Stimulated activated CD8-positive, alpha-beta memory T cell treated with anti-CD3 and anti-CD28 coated beads, Interleukin-7, amount 100 ng/mL, for 24 hours (primary cell): ENCODE results near the gene SMYD3.

Experiments
- DNase-seq: peaks from one replicate; pipeline ENCODE4 v3.0.0-alpha.2; 2020; ENCODE audit warnings: low read depth

The SMYD3 gene

DNA sequence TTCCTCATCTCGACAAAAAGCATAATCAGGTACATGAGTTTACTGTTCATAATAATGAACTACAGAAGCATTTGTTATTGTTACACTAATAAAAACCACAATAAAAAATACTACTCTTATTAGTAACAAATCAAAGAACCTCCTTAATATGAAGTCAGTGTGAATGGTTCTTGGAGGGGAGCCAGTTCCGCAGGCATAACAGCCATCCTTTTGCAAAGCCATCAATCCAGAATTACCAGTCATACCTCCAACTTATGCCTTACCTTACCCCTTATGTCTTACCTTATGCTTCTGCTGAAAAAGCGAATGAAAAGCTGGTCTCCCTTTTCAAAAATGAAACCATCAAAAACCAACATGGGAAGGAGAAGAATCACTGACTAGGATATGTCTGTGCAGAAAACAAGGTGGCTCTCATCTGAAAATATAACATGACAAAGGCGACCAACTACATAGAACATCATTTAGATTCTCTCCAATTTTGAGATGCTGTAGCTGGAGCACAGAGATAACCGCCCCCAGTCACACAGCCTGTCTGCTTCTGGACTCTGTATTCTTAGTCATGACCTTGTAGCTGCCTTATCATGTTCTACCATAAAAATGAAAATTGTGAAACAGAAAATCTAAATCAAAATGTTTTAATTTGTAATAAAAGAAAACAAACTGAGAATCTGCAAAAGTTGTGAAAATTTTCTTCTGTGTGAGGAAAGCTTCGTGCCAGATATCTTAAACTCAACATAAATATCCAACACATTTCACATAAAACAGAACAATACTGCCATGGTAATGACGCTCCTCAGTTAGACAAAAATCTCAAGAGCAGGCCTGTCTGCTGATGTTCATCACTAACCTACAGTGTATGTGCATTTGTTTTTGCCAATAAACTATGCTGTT is 438.2 kb downstream of the SMYD3 start:
- DNase-seq: no peak

DNA sequence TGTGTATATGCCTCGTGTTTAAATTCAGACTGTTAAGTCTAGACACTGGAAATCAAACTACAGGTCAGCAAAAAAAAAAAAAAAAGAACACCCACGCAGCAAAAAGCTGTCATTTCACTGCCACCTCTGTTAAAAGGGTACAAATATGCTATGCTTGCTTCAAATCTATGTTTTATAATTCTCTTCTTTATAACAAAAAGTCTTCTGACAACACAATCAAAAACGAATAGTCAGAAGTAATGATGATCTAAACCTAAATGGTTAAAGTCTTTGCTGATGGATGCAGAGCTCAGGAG is 438.9 kb downstream of the SMYD3 start:
- no peak for DNase-seq

DNA sequence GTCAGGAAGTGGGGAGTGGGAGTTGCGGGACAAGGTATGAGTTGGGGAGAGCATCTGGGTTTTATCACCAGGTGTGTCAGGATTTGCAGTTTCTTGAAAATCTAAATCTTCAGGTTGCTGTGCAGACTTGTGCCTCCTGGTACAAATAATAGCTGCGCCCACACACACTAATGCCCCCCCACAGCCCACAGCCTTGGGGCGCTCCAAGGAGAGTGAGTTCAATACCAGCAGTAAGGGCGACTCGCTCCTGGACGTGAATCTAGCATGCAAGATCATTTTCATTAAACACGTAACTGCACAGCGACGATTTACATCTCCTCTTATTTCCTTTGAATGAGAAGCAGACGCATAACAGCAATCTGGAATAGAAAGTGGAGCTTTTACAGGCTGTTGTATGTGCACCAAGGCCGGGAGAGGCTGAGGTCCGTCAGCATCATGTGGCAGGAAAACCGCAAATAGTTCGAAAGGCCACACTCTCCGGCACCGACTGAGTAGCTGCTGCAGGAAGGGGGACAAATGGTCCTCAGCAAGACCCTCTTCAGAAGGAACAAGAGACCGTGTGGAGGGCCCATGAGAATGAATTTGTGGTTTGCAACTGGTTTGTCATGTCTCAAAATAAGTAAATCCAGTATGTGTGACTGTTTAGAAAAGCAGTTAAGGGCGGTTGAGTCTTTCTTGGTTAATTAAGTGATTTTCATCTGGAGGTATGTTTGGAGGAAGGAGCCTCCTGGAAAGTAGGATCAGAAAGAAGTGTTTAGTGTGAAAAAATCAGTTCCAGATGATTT is 439.5 kb downstream of the SMYD3 start:
- DNase-seq: no peak

DNA sequence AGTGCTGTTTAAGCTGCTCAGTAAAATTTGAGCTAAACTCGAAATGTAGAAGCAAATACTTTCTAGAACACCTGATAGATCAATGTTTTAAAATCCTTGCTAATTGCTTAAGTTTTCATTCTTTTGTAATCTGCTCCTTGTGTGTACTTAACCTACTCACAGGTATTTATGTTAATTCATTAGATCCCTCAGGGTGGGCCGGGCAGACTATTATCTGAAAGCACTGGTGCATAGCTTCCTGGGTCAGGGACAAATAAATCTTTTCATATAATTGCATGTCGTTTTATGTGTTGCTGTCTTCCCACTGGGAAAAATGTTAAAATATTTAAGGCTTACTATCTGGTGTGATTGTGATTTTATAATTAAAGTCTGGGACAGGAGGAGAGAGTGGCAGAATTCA is 440.5 kb downstream of the SMYD3 start:
- DNase-seq: no peak

DNA sequence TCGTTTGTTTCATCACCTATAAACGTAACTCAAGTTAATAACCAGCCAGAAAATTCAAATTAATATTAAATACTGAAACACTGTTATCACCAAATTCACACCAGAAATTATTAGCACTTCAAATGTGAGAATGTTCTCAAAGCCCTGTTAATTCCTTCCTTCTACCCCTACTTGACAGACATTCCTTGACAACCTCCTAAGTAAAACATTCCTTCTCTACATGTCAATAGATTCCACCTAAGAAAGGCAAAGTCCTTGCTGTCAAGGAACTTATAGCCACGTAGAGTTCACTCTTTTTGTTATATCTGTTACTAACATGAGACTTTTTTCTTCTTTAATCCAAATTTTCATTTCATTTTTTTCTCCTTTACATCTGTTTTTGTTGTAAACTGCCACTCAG is 441.5 kb downstream of the SMYD3 start:
- DNase-seq: no peak

DNA sequence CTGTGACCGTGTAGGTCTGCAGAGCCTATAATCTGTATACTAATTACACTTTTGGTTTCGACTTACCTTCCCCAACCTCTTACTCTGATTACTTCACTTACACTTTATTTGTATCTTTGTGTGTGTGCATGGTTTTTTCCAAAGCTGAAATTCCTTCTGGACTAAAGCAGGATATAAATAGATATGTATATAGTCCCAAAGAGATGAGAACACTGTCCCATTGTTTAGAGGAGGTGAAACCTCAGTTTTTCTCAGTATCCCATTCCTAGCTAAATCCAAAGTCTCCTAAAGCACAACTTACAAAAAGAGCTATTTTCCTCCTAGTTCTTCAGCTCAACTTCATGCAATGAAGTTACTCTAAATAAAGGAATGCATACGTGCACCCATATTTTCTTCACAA is 442.2 kb downstream of the SMYD3 start:
- DNase-seq: no peak

DNA sequence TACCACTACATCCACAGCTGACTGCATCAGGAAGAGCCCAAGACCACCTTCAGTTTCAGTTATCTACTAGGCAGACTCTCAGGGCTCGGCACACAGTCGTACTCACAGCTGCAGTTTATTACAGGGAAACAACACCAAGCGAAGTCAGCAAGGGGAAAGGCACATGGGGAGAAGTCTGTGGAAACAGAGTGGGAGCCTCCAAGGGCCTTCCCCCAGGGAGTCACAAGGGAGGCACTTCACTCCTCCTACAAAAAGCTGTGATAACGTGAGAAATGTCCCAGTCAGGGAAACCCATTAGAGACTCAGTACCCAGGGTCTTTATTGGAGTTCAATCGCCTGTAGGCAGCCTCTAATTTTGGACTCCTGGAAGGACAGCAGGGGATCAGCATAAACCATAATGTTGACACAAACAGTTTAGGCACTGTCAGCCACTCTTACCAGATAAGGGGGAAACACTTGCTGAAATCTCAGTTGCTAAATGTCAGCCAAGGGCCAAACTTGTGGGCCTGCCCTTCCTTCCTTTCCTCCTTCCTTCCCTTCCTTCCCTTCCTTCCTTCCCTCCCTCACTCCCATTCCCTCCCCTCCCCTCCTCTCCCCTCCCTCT is 444.0 kb downstream of the SMYD3 start:
- no peak for DNase-seq

DNA sequence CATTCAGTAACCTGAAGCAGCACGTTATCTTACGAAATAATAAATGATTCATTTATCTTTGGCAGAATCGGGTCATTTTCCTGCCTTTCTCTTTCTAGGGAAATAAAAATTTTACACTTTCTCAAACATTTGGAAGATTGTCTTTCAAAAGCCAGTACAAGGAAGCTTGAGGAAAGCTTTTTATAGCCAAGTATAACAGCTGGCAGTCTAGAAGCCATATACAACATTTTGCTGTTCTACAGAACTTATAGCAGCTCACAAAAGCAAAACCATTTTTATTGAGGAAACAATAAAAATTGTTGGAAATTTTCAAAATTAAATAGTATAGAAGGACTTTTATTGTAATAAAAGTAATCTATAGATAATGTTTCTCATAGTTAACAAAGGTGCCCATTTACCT is 448.6 kb downstream of the SMYD3 start:
- DNase-seq: no peak

DNA sequence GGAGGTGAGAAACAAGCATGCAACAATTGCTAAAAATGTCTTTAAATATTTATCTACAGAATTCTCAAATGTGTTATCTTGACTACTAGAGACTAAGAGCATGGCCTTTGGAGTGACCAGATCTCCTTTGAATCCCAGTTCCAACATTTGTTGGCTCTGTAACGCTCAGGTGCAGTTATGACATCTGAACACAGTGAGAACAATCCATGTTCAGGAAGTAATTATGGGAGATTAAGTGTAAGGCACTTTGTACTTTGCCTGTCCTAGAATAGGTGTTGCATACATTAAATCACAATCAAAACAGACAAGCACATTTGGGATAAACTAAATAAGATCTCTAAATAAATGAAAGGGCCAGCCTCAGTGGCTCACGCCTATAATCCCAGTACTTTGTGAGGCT is 454.5 kb downstream of the SMYD3 start:
- no peak for DNase-seq

DNA sequence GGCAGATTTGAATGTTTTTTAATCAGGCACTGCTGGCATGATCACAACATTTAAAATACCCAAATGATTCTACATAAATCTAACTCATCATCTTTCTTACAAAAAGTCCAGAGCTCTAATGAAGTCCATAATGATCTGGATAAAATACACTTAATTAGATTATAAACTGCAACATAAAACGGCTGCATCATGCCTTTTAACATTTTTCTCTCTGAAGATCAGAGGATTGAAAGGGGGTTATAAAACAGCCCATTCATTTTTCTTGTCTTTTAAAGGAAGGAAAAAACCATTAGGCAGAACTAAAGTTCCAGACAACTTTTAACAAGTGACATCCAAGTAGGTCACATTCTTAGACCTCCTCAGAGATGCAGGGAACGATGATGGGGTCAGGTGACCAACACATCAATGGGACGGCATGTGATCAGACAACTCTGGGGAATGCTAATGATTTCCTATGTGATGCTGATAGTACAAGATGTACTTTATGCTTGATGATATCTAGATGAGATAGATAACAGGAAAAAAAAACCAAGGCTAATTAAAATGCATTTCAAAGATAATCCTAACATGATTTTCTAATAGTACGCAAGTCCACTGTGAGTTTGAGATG is 455.1 kb downstream of the SMYD3 start:
- DNase-seq: no peak

DNA sequence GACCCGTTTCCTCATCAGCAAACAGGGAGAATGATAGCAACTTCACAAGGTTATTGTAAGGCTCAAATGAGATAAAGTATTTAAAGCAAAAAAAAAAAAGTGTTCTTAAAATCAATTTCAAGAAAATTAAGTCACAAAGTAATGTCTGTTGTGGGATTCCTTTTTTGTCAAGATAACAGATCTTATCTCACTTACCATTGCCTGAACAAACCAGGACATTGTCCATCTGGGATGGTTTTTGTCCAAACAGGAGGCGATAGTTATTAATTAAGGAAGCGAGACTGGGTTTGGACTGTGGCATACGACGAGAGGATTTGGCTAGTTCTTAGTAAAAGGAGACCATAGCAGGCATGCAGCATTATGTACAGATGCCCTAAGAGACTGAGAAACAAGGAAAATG is 458.4 kb downstream of the SMYD3 start:
- no peak for DNase-seq

DNA sequence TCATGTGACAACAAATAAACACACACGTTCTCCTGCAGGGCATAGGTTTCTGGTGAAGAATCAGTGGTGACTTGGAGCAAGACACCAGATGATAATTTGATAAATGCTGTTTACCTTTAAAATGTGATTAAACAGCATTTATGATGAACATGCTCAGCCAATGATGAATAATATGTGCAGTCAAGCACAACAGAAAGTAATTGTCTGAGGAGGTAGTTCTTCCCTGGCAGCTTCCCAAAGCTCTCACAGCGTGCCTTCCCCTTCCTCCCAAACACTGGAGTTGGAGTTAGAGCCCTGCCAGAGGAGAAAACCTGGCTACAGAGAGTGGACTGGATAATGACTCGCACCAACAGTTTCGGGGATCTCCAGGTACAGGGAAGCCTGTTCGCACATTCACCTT is 463.5 kb downstream of the SMYD3 start:
- DNase-seq: no peak

DNA sequence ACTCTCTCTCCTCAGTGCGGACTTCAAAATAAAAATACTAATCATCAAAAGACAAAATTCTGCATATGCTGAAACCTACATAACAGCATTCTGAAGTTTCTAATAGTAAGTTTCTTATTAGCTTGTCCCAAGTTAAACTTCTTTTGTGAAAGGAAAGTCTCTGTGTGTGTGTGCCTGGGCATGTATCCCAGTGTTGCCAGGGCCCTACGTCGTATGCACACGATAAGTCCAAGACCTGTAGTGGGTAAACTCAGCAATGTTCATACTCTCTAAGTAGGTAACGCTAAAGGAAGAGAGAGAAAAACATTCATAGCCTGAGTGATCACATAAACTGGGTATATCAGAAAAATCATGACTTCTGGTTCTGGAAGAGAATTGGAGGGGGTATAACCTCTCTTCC is 465.7 kb downstream of the SMYD3 start:
- no peak for DNase-seq

DNA sequence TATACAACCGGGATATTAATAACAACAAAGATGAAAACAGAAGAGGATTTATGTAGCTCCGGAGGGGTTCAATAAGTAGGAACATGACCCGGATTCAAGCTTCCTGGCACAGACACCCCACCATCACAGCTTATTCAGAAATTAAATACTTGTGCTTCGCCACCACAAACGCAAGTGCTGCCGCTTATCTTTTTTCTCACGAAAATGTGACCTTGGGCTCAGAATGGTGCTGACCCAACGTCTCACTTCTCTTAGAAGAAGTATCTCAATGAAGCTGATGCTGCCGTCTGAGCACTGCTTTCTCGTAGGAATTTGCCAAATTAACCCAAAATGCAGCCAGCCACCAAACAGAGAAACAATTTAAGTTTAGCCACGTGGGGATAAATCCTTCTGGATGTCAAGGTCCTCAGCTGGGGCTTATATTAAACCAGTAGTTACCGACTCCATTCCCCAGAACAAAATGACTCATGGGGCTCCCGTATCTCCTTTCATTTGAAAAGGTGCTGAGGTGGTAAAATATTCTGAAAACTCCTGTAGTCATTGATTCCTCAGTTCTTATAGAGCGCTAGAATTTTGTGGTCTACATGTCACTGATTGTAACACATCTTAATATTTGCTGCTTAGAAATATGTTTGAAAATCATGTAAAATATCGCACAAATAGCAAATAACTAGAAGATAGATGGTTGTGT is 466.7 kb downstream of the SMYD3 start:
- no peak for DNase-seq

DNA sequence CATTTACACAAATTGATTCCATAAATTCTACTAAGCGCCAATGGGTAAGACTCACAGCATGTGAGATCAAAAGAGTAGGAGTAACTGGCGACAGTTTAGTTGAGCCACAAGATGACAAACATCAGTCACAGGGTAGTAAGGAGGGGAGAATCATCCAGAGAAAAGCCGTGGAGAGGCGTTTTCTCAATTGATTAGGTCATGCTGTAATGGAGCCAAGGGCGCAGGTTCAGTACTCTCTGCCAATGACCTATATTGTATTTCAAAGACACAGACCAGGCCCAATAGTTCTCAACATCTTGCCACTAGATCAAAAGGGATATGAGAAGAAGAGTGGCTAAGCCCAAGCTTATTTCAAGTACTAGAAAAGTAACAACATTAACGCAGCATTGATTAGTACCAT is 467.5 kb downstream of the SMYD3 start:
- no peak for DNase-seq

DNA sequence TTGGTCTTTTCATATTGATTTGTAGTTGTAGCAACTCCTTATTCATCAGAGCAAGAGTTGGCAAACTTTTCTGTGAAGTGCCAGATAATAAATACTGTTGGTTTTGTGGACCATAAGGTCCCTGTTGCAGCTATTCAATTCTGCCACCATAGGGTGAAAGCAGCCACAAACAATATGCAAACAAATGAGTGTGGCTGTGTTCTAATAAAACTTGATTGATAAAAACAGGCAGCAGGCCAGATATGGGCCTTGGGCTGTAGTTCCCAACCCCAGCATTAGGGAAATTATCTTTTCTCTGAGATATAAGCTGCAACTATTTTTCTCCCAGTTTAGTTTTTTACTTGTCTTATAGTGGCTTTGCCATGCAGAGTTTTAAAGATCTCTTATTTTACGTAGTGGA is 469.2 kb downstream of the SMYD3 start:
- no peak for DNase-seq

DNA sequence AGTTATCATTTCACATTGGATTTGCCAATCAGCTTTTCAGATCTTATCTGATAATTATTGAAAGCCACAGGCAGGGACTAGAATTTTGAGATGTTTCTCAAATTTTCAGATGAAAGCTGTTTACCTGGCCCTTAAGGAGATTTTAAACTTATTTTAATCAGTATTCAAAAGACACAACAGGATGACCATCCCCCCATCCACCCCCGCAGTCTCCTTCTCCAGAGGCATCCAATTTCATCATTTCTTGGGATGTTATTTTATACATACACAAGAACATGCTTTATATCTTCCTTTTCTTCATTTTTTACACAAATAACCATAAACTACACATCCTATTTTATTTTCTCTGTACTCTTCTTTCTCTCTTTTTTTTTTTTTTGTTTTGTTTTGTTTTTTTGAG is 470.9 kb downstream of the SMYD3 start:
- DNase-seq: no peak

DNA sequence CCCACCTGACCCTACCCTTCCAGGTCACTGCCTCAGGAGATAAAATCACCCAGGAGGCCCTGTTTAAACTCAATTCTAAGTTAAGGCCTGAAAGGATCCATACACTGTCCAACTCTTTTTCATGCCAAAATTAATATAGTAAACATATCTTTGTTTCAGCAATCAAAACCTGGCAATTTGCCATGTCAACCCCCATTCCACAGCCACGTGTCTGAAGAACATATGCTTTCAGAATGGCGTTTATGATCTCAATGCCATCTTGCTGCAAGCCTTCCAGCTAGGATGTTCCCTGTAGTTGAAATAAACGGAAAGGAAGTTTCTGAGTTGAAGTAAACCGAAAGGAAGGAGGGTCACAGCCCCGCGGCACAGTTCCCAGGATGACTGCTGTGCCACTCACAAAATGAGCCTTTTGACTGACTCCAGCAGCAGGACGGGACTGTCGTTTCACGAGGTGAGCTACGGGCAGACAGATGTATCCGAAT is 472.0 kb downstream of the SMYD3 start:
- no peak for DNase-seq

DNA sequence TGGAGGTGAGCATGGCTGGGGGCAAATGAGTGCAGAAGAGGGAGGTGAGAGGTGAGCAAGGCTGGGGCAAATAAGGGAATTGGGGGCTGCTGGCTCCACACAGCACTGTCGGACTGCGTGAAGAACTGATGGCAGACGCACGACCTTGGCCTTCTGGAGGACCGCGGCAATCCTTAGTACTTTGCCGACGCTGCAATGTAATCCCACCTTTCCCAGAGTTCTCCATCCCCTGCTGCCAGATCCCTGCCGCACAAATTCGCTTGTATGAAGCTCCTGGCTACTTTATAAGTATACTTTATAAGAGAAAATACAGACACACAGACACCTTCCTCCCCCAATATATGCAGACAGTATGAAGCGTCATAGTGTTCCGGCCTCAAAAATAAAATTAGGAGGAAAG is 472.4 kb downstream of the SMYD3 start:
- DNase-seq: no peak

DNA sequence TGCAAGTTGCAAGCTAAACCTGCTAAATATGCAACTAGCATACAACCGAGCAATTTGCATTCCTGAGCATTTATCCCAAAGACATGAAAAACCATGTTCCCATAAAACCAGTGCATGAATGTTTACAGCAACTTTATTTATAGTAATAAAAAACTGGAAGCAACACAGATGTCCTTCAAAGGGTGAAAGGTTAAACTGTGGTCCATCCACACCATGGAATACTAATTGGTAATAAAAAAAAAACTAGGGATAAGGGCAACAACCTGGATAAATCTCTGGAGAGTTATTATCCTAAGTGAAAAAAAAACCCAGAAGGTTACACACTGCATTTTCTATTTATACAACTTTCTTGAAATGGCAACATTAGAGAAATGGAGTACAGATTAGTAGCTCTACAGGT is 474.1 kb downstream of the SMYD3 start:
- no peak for DNase-seq

DNA sequence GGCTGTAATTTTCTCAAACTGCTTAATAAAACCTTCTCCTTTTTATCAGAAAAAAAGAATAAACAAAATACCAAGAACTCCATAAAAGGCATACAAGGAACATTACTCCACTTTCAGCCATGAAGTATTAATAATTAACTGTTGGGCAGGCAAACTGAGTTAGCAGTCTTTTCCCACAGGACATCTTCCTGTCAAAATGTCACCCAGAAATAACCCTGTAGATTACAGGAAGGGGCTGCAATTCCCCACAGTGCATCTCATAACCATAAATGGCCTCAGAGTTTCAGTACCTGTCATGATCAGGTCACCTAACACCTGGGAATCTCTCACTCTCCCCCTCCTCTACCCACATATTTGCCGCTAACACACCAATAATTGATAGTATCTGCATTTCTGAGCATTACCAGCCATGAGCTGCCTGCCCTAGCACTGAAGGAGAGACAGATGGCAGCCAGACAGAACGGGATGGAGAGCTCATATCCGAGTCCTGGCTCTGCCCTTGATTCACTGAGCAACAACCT is 475.0 kb downstream of the SMYD3 start:
- DNase-seq: no peak

DNA sequence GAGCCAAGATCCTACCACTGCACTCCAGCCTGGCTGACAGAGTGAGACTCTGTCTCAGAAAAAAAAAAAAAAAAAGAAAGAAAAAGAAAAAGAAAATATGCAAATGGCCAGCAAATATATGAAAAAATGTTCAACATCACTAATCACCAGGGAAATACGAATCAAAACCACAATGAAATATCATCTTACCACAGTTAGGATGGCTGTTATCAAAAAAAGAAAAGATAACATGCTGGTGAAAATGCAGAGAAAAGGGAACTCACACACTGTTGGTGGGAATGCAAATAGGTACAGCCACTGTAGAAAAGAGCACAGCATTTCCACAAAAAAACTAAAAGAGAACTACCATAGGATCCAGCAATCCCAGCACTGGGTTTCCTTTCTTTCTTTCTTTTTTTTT is 477.5 kb downstream of the SMYD3 start:
- DNase-seq: no peak
